Astrocyte of the hippocampus (primary cell): ENCODE results near the gene TARS2.

Experiments used
- DNase-seq: peaks from one replicate; pipeline ENCODE4 v3.0.0; 2011; ENCODE audit warnings: low read depth, low spot score

The TARS2 gene

GRCh38 chr1:150537732-150538684, 50.8 kb downstream of the TARS2 start:
- DNase-seq, result peak; percentile 84

GRCh38 chr1:150543500-150544143, 56.4 kb downstream of the TARS2 start:
- peak; percentile 7 for DNase-seq

DNA sequence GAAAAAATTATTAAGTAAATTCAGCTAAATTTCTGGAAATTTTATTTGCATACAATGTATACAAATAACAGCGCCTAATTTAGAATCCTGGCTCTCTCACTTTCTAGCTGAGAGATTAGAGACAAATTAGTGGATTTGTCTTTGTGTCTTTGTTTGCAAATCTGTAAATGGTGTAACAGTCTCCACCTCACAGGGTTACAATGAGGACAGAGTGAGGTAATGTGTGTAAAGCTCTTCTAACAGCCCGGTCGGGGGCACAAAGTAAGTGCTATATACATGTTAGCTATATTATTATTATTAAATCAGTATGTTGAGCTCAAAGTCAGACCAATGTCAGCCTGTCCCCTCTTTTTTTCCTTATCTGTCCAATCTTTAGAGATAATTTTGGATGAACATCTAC, 57.0 kb downstream of the TARS2 start:
- no peak for DNase-seq

DNA sequence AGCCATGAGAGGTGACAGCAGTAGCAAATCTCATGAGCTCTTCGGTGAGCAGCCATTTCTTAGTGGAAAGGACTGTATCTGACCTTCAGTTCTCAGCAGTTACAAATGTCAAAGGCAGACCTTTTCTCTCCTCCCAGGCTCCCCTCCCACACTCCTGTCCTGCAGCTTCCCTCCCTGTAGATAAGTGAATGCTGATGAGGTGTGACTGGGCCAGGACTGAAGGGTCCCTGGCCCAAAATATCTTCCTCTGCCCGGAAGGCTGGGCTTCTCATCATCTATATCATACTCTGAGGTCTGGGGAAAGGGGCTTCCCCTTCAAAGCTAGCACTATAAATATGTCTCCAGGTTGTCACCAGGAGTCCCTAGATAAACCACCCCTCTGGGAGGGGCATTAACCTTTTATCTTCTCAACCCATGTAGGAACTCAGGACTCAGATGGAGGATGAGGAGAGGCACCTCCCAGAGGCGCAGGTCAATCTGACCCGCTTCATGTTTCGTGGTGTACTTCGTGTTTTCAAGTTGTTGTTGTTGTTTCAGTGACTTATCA, 58.3 kb downstream of the TARS2 start:
- DNase-seq, result no peak

GRCh38 chr1:150546294-150546937, 59.2 kb downstream of the TARS2 start:
- DNase-seq, result no peak

GRCh38 chr1:150548324-150548631, 61.1 kb downstream of the TARS2 start:
- DNase-seq, result no peak

DNA sequence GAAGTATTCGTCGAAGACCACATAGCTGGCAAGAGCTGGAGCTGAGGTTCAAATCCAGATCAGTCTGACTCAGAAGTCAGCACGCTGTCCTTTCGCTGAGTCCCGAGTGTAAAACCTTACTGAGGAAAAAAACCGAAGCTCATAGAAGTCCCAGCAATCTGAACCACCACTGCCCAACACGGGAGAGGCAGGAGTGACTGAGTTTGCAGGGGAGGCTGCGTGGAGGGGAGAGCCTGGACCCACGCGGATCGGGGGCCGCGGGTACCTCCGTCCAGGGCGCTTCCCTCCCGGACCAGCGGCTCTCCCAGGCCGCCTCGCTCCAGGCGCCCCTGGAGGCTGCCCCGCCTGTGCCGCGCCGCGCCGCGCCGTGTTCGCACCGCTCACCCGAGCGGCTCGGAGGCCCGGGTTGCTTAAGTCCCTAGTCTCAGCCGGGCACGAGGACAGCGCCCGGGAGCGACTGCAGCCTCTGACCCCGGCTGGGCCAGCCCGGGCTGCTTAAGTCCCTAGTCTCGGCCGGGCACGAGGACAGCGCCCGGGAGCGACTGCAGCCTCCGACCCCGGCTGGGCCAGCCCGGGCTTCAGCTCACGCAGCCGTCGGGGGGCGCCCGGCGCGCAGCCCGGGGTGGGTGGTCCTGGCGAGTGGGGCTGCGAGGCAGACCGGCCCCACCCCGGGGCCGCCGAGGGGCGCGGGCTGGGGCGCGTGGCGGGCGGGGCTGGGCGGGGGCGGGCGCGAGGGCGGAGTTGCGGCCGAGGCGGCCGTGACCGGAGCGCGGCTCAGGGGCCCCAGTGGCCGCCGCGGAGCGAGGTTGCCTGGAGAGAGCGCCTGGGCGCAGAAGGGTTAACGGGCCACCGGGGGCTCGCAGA, 61.6 kb downstream of the TARS2 start, which contains the start of gene ADAMTSL4:
ADAMTSL4 (plus strand) TSS at position 777 of the 864 bp plus-strand sequence. CDS start 2,881 bp downstream, outside the sequence.
- peak; percentile 86 for DNase-seq

DNA sequence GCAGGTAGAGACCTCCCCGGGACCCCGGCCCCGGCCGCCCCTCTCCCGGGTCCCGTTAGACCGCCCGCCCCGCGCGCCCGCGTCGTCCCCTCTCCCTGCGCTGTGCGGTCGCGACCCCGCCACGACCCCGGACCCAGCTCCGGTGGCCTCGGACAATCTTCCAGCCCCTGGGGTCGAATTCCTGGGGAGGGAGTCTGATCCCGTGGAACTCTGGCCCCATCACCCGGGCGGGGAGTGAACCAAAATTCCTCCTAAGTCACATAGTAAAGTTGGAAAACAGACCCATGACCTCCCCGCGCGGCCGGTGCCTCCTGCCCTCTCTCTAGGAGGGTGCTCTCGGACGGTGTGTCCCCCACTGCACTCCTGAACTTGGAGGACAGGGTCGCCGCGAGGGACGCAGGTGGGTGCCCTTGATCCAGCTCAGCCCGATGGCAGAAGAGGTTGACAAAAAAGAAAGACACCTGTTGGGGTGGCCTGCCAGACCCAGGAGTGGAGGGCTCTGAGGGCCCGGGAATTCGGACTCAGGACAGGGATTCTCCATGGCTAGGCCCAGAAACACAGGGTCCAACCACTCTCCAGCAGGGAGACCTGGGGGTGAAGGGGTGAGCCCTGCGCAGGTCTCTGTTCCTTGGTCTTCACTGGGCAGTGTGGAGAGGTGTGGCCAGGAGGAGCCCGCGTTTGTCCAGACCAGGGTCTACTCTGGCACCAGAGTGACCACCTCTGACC, 62.4 kb downstream of the TARS2 start:
- peak; percentile 42 for DNase-seq

- peak; percentile 16 for DNase-seq
Measured at GRCh38 chr1:150550222-150551050, 63.2 kb downstream of the TARS2 start.

DNA sequence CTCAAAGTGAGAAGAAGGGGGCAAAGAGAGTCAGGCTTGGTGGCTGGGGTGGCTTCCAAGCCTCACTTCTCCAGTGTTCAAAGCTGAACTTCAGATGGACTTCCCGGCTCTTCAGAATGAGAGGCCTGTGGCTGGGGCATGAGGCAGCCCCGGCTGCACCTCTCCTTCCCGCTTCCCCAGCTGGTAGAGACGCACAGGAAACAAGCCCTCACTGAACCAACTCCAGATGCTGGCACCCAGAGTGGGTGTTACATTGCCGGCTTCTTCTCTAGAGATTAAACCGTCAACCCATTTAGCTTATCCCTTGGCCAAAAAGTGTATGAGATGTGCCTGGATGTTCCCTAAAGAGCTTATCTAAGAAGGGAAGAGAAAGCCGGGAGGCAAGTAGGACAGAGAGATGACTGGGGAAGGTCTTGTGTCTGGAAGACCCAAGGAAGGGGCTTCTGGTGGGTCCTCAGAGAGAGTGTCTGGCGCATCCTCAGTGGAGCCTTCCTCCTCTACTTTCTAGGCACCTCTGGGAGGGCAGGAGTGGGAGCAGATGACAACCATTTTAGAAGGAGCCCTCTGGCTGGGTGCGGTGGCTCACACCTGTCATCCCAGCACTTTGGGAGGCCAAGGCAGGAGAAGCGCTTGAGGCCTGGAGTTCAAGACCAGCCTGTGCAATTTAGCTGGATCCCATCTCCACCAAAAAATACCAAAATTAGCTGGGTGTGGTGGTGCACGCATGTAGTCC, 64.0 kb downstream of the TARS2 start:
- peak; percentile 7 for DNase-seq

GRCh38 chr1:150551784-150552127, 64.5 kb downstream of the TARS2 start:
- DNase-seq, result no peak

- peak; percentile 70 for DNase-seq
Measured at GRCh38 chr1:150552128-150552910, 65.1 kb downstream of the TARS2 start.

DNA sequence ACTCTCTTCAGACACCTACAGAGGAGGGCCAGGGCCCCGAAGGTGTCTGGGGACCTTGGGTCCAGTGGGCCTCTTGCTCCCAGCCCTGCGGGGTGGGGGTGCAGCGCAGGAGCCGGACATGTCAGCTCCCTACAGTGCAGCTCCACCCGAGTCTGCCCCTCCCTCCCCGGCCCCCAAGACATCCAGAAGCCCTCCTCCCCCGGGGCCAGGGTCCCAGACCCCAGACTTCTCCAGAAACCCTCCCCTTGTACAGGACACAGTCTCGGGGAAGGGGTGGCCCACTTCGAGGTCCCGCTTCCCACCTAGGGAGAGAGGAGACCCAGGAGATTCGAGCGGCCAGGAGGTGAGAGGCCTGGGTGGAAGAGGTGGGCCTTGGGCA, 65.7 kb downstream of the TARS2 start:
- no peak for DNase-seq

GRCh38 chr1:150553392-150554085, 66.3 kb downstream of the TARS2 start:
- peak; percentile 2 for DNase-seq

DNA sequence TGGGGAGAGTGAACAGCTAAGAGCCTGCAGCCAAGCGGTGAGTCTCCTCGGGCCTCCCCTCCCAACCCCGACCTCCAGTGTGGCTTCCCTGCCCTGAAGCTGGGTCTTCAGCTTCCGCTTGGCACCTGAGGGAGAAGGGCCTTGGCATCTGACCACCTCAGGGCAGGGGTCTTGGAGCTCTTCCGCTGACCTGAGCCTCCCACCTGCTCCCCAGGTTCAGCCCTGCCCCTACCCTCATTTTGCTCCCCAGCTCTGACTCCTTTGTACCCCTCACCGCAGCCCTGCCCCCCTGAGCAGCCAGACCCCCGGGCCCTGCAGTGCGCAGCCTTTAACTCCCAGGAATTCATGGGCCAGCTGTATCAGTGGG, 66.8 kb downstream of the TARS2 start:
- peak; percentile 4 for DNase-seq

DNA sequence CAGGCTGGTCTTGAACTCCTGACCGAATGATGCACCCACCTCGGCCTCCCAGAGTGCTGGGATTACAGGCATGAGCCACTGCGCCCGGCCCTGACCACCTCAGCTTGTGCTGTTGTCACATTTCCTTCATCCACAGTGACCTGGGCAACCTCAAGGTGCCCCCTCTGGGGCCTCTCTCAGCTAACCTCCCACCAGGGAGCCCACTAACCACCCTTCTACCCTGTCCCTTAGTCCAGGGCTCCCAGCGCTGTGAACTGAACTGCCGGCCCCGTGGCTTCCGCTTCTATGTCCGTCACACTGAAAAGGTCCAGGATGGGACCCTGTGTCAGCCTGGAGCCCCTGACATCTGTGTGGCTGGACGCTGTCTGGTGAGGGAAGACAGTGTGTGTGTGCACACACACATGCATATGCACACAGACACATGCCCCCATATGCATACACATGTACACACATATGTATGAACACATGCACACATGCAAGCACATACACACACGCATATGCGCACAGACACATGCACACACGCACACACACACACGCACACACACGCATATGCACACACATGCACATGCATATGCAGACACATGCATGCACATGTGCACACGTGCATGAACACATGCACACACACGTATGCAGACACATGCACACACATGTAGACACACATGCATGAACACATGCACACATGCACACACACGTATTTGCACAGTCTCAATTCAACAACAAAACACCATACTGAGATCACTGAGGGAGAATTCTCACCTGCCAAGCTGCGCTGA, 68.2 kb downstream of the TARS2 start:
- DNase-seq, result peak; percentile 3
